CD4-positive, alpha-beta T cell (primary cell): ENCODE data around the gene ATXN3L. TPM values are rescaled to one million over a fixed set of nuclear protein-coding genes. Genes with fewer than 3 reads are reported as not detected.

Experiments
- ATAC-seq: fragments of 200-7000 bp; cut with Tn5 transposase; one replicate; pipeline ENCODE4 v1.10.0; 2022; ENCODE audit warnings: mild to moderate bottlenecking; ENCODE audit not compliant: poor library complexity
- CTCF ChIA-PET: fragments of 350-600 bp; sonication (Branson Sonifier 250); formaldehyde crosslinking; loops from one replicate; lab custom pipeline; 2021; ENCODE audit warnings: antibody characterized with exemption, inconsistent platforms; lab: Charles Lee
- POLR2A ChIA-PET: fragments of 350-600 bp; sonication (Branson Sonifier 250); formaldehyde crosslinking; loops from one replicate; lab custom pipeline; 2021; ENCODE audit warnings: antibody characterized with exemption, inconsistent platforms; lab: Charles Lee
- DNase-seq, 14 experiments: peaks; one replicate each; pipeline ENCODE4 v3.0.0-alpha.2; 2013 to 2020; ENCODE audit warnings: mixed read lengths in 2 of 14
- H3K27ac ChIP-seq, 2 donors: one replicate each; pipeline versions ENCODE4 v1.5.1 to v1.7.0; 2013; ENCODE audit warnings: low read length in 2 of 2, low read depth in 1 of 2, mild to moderate bottlenecking in 1 of 2
- H3K27me3 ChIP-seq, 2 experiments: 1 replicate in 1 of 2; 2 replicates in 1 of 2; pipeline versions ENCODE4 v1.6.1 to v1.7.0; 2013; ENCODE audit warnings: low read length in 2 of 2, control low read depth in 1 of 2, mild to moderate bottlenecking in 1 of 2, moderate library complexity in 1 of 2; ENCODE audit not compliant: insufficient read depth in 2 of 2, control insufficient read depth in 1 of 2
- H3K36me3 ChIP-seq: one replicate; pipeline ENCODE4 v1.6.1; 2013; ENCODE audit warnings: low read length, control low read depth; ENCODE audit not compliant: insufficient read depth
- H3K4me1 ChIP-seq: one replicate; pipeline ENCODE4 v1.6.1; 2013; ENCODE audit warnings: low read length, control low read depth; ENCODE audit not compliant: insufficient read depth
- H3K4me3 ChIP-seq: one replicate; pipeline ENCODE4 v1.5.1; 2013; ENCODE audit warnings: mild to moderate bottlenecking, low read length, moderate library complexity
- H3K9me3 ChIP-seq, 2 experiments: 1 replicate in 1 of 2; 2 replicates in 1 of 2; pipeline versions ENCODE4 v1.6.1 to v1.7.0; 2013; ENCODE audit warnings: low read length in 2 of 2, mild to moderate bottlenecking in 2 of 2, control low read depth in 1 of 2, moderate library complexity in 1 of 2; ENCODE audit not compliant: control insufficient read depth in 1 of 2, insufficient read depth in 1 of 2
- H3K27ac Mint-ChIP-seq: one replicate; pipeline ENCODE4 v1.8.0; 2020; ENCODE audit warnings: mixed read lengths
- H3K27me3 Mint-ChIP-seq: one replicate; pipeline ENCODE4 v1.8.0; 2021; ENCODE audit warnings: mixed read lengths
- H3K36me3 Mint-ChIP-seq: one replicate; pipeline ENCODE4 v1.8.0; 2021; ENCODE audit warnings: low read depth, mixed read lengths
- H3K4me1 Mint-ChIP-seq: one replicate; pipeline ENCODE4 v1.8.0; 2021; ENCODE audit warnings: low read depth, mixed read lengths
- H3K4me3 Mint-ChIP-seq: one replicate; pipeline ENCODE4 v1.8.0; 2020; ENCODE audit warnings: mild to moderate bottlenecking, mixed read lengths
- H3K9me3 Mint-ChIP-seq: one replicate; pipeline ENCODE4 v1.8.0; 2020; ENCODE audit warnings: mixed read lengths
- CTCF ChIP-seq: fragments of 200-600 bp; IDR thresholded peaks from one replicate; pipeline ENCODE4 v1.8.0; 2022; ENCODE audit warnings: antibody characterized with exemption, mild to moderate bottlenecking
- intact Hi-C, 2 experiments: fragments of 100-400 bp; cut with DNase I in 1 of 2; cut with micrococcal nuclease in 1 of 2; formaldehyde crosslinking; loops; one replicate each; pipeline versions ENCODE4 v1.15.1 to v1.9.0; 2023 to 2025; cut with DNase I, micrococcal nuclease
- total RNA-seq, 174 experiments: library from RNA in 2 of 174; stranded (reverse) in 2 of 174; gene quantifications; one replicate each; pipeline ENCODE4 v1.2.3 and lab custom pipeline; 2021 to 2026

The ATXN3L gene
- total RNA-seq, 2 experiments from 2014 or later, result not detected

DNA sequence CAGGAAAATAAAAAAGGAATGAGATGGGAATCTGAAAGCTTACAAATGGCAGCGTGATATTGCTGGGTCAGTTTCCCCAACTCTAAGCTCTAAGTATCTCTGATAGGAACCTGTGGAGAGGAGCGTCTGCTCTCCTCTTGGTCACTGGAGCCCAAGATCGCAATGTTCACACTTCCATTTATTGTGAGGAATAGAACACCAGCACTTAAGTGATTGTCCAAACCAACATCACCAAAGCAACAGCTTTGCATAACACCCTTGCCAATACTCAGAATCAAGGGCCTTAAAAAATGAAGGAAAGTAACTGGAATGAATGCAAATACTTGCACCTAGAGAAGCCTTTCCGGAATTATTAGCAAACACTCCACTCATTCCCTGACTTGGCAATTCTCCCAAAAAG is 46.8 kb upstream of the ATXN3L start:
- H3K4me1 ChIP-seq, result no peaks in the 10 kb centered on the region
- H3K27ac ChIP-seq, result no peak overlapping the region
- Mint-ChIP-seq H3K9me3 (no peaks in the 10 kb centered on the region), H3K4me3 (no peak overlapping the region), H3K36me3 (no peaks in the 10 kb centered on the region), H3K27me3 (no peaks in the 10 kb centered on the region), H3K27ac (no peak overlapping the region), H3K4me1 (no peaks in the 10 kb centered on the region)
- no peaks in the 10 kb centered on the region for H3K9me3 ChIP-seq
- H3K36me3 ChIP-seq, result no peaks in the 10 kb centered on the region
- ChIA-PET POLR2A (no interaction called here), CTCF (no interaction called here)
- ATAC-seq (no peak), DNase-seq (no peak)
- intact Hi-C loops, result no loop called here
- no peak overlapping the region for H3K4me3 ChIP-seq
- TF ChIP-seq CTCF, result no peak
- no peaks in the 10 kb centered on the region for H3K27me3 ChIP-seq

DNA sequence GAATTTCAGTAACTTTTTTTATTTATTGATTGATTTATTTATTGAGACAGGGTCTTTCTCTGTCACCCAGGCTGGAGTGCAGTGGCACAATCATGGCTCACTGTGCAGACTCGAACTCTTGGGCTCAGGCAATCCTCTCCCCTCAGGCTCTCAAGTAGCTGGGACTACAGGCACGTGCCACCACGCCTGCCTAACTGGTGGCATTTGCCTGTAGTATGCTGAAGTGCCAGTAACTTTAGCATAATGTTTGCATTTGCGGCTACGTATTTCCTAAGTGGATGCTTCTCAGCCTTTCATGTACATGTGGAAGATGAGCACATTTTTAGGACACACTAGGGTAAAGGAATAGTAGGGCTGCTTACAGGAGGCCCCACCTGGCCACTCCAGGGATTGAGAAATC is 45.3 kb upstream of the ATXN3L start:
- intact Hi-C loops, result no loop called here
- no peak for DNase-seq
- no peaks in the 10 kb centered on the region for H3K27me3 Mint-ChIP-seq

GRCh38 chrX:13364230-13364857 is 44.5 kb upstream of the ATXN3L start:
- H3K27ac ChIP-seq, result no peak overlapping the region
- H3K4me3 ChIP-seq, result no peak overlapping the region
- no peaks in the 10 kb centered on the region for H3K27me3 ChIP-seq
- H3K36me3 Mint-ChIP-seq, result no peaks in the 10 kb centered on the region
- H3K4me3 Mint-ChIP-seq, result no peak overlapping the region
- no peaks in the 10 kb centered on the region for H3K9me3 ChIP-seq
- CTCF ChIA-PET, result interaction anchor here (1.4 kb wide), 1 partner anchor 11 kb away, joined by 3 read pairs; no protein-coding TSS in a partner anchor
- H3K9me3 Mint-ChIP-seq, result no peaks in the 10 kb centered on the region
- DNase-seq, result no peak
- POLR2A ChIA-PET, result no interaction called here
- intact Hi-C loops, result no loop called here
- H3K27ac Mint-ChIP-seq, result no peak overlapping the region
- no peak for TF ChIP-seq CTCF
- H3K27me3 Mint-ChIP-seq, result no peaks in the 10 kb centered on the region
- no peak for ATAC-seq
- no peaks in the 10 kb centered on the region for H3K36me3 ChIP-seq
- H3K4me1 Mint-ChIP-seq, result no peaks in the 10 kb centered on the region
- H3K4me1 ChIP-seq, result no peaks in the 10 kb centered on the region

More for the DNA sequence above, 45.3 kb upstream of the ATXN3L start:
- Mint-ChIP-seq H3K36me3 (no peaks in the 10 kb centered on the region), H3K4me3 (no peak overlapping the region), H3K9me3 (no peaks in the 10 kb centered on the region), H3K4me1 (no peaks in the 10 kb centered on the region), H3K27ac (no peak overlapping the region)
- no peaks in the 10 kb centered on the region for H3K9me3 ChIP-seq
- H3K27ac ChIP-seq, result no peak overlapping the region
- ATAC-seq, result no peak
- POLR2A ChIA-PET, result no interaction called here
- no peak for TF ChIP-seq CTCF
- no peaks in the 10 kb centered on the region for H3K27me3 ChIP-seq
- no peaks in the 10 kb centered on the region for H3K36me3 ChIP-seq
- no peaks in the 10 kb centered on the region for H3K4me1 ChIP-seq
- CTCF ChIA-PET, result interaction anchor here (1.4 kb wide), 1 partner anchor 12 kb away, joined by 3 read pairs; no protein-coding TSS in a partner anchor
- no peak overlapping the region for H3K4me3 ChIP-seq
